GM10248 (cell line): Measurements from ENCODE around the gene TOX2.

Source experiments
- CTCF ChIA-PET: fragments of 300-600 bp; sonication (Branson Sonifier 250); formaldehyde crosslinking; extraction: SDS; loops from one replicate; lab custom pipeline; 2021; ENCODE audit warnings: antibody characterized with exemption; lab: Yijun Ruan, JAX
- POLR2A ChIA-PET: fragments of 350-650 bp; sonication (Branson Sonifier 250); formaldehyde crosslinking; extraction: SDS; loops from one replicate; lab custom pipeline; 2020; ENCODE audit warnings: antibody characterized with exemption; lab: Yijun Ruan, JAX
- DNase-seq: peaks from one replicate; pipeline ENCODE4 v3.0.0; 2012; ENCODE audit errors: extremely low spot score
- TF ChIP-seq, protein P1 (sequence below): IDR thresholded peaks from 2 replicates; pipeline ENCODE4 v1.5.1; 2012; ENCODE audit warnings: mild to moderate bottlenecking, low read depth; ENCODE audit errors: extremely low read depth, missing control alignments, control extremely low read depth

Gene TOX2

DNA sequence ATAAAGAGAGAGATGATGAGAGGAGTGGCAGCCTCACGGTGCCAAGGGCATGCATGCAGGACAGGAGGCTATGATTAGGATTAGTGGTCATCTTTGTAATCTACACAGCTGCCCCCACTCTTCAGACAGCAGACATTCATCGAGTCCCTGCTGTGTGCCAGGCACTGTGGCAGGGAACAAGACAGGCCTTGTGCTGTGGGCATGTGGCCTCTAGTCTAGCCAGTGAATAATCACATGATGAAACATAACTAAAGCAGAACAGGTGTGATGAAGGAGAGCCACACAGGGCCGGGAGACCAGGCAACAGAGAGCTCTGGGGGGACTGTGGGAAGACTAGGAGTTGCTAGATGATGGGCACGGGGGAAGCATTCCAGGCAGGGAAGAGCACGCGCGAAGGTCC lies 22.2 kb downstream of the TOX2 start:
- POLR2A ChIA-PET: no interaction called here
- TF ChIP-seq, protein P1, sequence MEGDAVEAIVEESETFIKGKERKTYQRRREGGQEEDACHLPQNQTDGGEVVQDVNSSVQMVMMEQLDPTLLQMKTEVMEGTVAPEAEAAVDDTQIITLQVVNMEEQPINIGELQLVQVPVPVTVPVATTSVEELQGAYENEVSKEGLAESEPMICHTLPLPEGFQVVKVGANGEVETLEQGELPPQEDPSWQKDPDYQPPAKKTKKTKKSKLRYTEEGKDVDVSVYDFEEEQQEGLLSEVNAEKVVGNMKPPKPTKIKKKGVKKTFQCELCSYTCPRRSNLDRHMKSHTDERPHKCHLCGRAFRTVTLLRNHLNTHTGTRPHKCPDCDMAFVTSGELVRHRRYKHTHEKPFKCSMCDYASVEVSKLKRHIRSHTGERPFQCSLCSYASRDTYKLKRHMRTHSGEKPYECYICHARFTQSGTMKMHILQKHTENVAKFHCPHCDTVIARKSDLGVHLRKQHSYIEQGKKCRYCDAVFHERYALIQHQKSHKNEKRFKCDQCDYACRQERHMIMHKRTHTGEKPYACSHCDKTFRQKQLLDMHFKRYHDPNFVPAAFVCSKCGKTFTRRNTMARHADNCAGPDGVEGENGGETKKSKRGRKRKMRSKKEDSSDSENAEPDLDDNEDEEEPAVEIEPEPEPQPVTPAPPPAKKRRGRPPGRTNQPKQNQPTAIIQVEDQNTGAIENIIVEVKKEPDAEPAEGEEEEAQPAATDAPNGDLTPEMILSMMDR: no peak
- CTCF ChIA-PET: interaction anchor here (1.1 to 3.2 kb wide), 4 partner anchors 13 to 189 kb away, joined by 3 to 7 read pairs (median 3); no protein-coding TSS in a partner anchor
- DNase-seq: no peak

DNA sequence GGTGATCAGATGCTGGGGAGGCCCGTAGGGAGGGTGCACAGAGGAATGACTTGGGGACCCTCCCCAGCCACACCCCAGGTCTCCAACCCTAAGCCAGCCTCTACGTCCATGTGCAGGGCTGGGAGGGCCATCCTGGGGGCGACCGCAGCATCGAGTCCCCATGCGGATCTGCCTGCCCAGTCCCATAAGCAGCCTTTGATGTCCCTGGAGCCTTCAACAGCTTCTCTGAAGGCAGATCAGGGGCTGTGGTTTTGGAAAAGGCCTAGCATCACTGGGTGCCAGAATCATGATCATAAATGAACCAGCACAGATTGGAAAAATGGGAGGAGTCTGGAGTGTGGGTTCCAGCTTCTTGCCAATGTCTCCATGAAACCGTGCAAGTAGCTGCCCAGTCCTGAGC lies 22.9 kb downstream of the TOX2 start:
- ChIA-PET POLR2A (no interaction called here), CTCF (interaction anchor here (3.2 kb wide), 2 partner anchors 12 to 188 kb away, joined by 7 to 17 read pairs; no protein-coding TSS in a partner anchor)
- DNase-seq: no peak
- TF ChIP-seq, protein P1: no peak

DNA sequence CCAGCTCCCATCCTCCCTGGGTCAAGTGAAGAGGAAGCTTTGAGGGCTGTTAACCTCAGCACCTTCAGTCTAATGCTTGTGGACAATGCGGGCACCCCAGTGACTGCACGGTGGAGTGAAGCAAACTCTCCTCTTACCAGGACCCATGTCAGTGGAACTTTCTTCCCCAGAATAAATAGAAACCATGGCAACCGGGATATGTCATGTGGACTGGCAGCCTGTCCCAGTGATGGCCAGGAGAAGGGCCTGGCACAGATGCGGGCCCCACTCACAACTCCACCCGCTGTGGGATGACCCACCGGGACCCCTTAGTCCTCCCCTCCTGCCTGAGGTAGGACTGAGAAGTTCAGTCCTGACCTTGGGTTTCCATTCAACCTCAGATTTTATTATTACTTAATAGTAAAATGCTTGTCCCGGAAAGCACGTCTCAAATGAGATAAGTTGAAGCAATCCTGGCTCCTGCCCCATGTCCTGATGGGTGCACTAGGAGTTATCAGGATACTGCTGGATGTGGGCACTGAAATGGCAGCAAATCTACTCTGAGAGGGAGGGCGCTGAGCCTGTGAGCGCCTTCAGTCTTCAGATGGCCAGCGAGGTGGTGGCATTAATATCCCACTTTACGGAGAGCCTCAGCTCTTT lies 23.5 kb downstream of the TOX2 start:
- CTCF ChIA-PET: interaction anchor here (1.2 to 3.2 kb wide), 3 partner anchors 13 to 188 kb away, joined by 3 to 17 read pairs (median 4); no protein-coding TSS in a partner anchor
- TF ChIP-seq, protein P1: no peak
- POLR2A ChIA-PET: no interaction called here

DNA sequence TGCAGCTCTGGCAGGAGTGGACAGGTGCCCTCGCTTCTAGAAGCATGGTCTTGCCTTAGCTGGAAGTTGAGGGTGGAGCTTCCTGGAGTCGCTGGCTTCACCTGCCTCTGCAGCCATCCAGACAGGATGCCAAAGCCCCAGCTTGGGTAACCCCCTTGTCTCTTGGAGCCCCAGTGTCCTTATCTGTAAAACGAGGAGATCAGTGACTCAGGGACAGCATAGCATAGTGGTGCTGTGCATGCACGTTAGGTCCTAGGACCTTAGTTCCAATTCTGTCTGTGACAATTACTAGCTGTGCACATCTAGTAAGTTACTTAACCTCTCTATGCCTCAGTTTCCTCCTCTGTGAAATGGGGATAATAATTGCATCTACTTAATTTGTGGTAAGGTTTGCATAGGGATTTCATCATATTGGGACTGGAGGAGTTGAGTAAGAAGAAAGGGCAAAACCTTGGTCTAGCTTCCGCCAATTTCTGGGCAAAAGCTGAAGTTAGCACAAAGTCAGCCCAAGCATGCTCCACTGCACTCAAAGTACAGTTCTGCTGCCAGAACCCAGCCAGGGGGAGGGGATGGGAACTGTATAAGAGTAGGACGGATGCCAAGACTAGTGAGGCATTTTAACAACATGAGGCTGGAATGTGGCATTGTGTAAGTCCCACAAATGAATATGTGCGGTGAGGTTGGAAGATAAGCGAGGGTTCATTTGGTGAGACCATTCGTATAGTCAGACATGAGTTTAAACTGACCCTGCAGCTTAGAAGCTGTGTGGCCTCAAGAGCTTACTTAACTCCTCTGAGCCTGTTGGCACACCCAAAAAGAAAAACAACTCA lies 24.5 kb downstream of the TOX2 start:
- TF ChIP-seq, protein P1: no peak
- ChIA-PET CTCF (interaction anchor here (1.2 to 3.2 kb wide), 3 partner anchors 14 to 189 kb away, joined by 3 to 17 read pairs (median 4); no protein-coding TSS in a partner anchor), POLR2A (no interaction called here)
- DNase-seq: no peak

More for the DNA sequence above, 23.5 kb downstream of the TOX2 start:
- DNase-seq: no peak

DNA sequence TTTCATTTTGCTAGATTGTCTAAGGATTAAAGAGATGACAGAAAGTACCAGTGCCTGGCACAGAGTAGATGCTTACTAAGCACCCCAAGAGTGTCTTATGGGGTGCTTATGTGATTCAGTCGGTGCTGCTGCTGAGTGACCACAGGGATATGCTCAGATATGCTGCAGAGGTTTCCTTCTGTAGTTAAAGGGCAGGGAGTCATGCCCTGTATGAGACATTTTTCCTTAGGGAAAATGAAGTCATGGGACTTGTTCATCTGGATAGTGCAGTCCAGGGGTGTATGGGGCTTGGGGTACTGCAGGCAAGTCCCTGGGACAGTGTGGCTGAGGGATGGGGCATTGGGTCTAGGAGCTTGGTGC lies 25.1 kb downstream of the TOX2 start:
- no peak for DNase-seq
- ChIA-PET POLR2A (no interaction called here), CTCF (interaction anchor here (1.3 to 3.2 kb wide), 2 partner anchors 15 to 19 kb away, joined by 3 to 17 read pairs; no protein-coding TSS in a partner anchor)
- TF ChIP-seq, protein P1: no peak

DNA sequence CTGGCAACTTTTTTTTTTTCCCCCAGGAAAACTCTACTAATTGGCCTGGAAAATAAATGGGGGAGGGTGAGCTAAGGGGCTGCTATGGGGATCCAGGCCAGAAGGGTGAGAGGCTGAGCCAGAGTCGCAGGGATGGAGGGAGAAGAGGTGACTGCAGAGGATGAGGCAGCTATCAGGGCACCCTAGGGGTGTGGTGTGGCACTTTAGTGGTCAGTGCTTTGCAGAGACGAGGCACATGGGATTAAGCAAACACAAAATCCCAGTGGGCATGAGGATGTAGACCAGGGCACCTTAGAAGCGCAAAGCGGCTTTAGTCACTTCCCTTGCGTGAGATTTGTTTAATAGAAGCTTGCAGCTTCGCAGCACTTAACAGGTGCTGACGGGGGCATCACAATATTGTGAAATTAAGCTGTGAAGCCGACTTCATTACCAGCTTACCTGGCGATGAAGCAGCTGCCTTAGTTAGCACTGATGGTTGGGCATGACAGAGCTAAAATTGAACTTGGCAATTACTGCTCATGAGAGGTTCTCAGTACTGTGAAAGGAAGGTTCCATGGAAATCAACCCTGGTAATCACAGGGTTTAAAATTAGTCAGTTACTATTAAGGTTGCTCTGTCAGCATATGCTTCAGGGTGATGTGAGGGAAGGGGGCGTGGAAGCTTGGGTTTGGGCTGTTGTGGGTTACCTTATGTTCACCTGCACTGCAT lies 26.0 kb downstream of the TOX2 start:
- ChIA-PET POLR2A (no interaction called here), CTCF (interaction anchor here (0.8 to 3.2 kb wide), 5 partner anchors 16 to 191 kb away, joined by 3 to 21 read pairs (median 3); no protein-coding TSS in a partner anchor)
- DNase-seq: no peak
- TF ChIP-seq, protein P1: no peak
